HG03159 (cell line): Measurements from ENCODE around the gene PRAF2.

Experiments used
- ATAC-seq: cut with Tn5 transposase; IDR thresholded peaks from one replicate; pipeline ENCODE4 v1.9.1; 2021; ENCODE audit warnings: mild to moderate bottlenecking, moderate library complexity; ENCODE audit not compliant: unreplicated experiment

PRAF2 gene

DNA sequence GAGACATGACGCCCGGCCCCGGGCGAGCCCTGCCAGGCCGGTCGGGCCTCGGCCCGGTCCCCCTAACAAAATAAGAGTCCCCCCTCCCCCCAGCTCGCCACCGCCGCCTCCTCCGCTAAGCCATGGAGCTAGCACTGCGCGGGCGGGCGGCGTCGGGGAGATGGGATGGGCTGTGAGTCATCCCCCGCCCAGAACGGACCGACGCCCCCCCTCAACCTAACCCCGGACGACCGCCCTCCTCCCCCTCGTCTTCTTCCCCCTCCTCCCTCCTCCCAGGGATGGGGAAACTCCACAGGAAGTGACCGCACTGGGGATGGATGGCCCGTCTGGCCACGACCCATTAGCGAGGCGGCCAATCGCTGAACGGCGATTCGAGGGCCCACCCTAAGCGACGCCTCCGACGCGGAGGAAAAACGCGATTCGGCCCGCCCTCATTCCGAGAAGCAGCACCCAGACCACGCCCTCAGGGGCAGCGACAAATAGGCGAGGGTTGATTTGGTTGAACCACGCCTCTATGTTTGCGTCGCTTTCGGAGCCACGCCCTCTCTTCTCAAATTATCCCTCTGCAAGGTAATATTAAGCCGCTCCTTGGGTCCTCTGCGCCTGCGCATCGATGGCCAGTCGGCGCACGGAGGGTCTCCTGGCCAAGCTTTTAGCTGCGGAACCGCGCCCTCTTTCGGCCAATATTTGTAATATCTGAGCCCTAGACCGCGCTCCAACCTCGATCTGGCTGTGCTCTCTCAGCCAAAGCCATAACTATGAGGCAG lies 30.4 kb downstream of the PRAF2 start, which contains the start of gene TFE3:
Gene TFE3, minus strand, starts transcription at position 138 of the 767 bp plus-strand sequence. Its CDS starts 131 bp downstream, at position 7.
- peak; percentile 86 for ATAC-seq

- ATAC-seq, result no peak
These were observed 31.1 kb downstream of the PRAF2 start for GRCh38 chrX:49042581-49043219.

DNA sequence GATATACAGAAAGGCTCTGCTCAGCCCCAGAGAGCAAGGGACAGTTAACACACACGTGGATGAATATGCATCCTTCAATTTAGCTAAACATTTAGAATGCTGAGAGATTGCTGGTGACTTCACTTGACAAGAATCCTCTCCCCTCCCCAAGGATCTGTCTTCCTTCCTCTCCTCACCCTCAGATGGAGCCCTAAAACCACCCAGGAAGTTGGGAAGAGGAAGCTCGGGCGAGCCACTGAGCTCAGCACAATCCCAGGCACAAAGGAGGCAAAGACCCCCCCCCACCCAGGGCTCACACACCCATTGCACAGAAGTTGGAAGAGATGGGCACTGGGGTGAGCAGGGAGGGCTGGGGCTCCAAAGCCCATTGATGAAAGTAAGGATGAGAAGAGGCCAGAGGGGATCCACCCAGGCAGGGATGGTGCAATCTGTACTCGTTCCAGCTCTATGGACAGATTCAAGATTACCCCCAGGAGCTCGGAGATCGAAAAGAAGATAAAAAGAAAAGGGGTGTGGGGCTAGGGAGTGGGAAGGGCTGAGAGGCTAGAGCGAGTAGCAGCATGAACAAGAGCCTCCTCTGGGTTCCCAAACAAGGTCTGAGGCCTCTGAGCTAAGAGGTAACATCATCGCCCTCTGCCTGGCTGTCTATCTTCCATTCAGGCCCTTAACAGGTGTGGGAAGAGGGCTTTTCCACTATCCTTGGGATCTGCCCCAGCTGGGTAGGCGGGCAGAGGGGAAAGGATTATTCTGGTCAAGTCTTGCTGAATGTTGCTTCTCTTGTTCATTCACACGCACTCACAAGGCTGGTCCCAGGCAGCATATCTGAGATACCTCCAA lies 31.8 kb downstream of the PRAF2 start:
- no peak for ATAC-seq

DNA sequence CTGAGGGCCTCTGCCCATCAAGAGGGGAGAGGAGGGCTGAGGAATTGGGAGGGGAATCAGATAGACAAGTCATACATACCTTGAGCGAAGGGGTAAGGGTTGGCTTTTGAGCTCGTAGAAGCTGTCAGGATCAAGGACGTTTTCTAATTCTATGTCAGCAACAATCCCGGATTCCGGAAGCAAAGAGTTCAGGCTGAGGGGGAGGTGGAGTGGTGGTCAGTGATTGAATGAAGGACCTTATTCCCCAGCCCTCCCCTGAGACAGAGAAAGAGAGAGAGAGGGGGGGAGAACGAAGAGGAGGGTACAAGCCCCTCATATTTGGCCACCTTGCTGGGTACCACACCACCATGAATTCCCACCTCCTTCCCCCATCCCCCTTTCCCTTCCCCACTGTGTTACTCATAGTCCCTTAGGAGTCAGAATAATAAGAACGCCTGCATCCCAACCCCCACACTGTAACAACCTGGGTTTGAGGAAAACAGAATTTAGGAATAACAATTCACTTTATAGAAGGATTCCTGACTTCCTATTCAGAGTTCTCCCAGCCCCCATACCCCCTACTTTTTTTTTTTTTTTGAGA lies 33.3 kb downstream of the PRAF2 start:
- ATAC-seq, result no peak

GRCh38 chrX:49039598-49040375 lies 34.0 kb downstream of the PRAF2 start:
- ATAC-seq, result no peak

GRCh38 chrX:49037883-49038475 lies 35.8 kb downstream of the PRAF2 start:
- no peak for ATAC-seq

DNA sequence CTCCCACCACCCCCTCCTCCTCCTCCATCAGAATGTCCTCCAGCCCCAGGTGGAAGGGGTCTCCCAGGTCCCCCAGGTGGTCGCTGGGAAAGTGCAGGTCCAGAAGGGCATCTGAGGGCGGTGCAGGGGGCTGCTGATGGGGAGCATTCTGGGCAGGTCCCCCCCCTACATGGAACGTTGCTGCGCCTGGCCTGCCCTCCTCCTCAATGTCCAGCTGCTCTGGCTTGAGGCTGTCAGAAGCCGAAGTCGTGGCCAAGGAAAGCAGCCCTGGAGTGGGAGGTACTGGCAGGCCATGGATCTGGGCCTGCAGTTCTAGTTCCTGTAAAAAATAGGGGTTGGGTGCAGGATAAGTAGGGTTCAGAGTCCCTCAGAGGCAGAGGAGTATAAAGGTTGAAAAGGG lies 43.5 kb downstream of the PRAF2 start:
- no peak for ATAC-seq

- no peak for ATAC-seq
These were observed 43.9 kb downstream of the PRAF2 start for GRCh38 chrX:49029876-49030275.
